K562 (cell line): ENCODE data around the gene P4HB. TPM values are rescaled to one million over a fixed set of nuclear protein-coding genes. Genes with fewer than 3 reads are reported as not detected.

Experiments
- BCOR ChIP-seq: fragments of 450-650 bp; IDR thresholded peaks from 2 replicates; pipeline ENCODE4 v1.6.1; 2016
- CBX8 ChIP-seq: fragments of 200-600 bp; sonication (generic); IDR thresholded peaks from 2 replicates; pipeline ENCODE4 v1.6.1; 2012; ENCODE audit warnings: borderline replicate concordance, mixed run types, low read depth, mild to moderate bottlenecking, moderate library complexity, mixed read lengths, low read length, control low read depth, inconsistent platforms; ENCODE audit not compliant: poor library complexity, severe bottlenecking; ENCODE audit errors: extremely low read depth
- CXXC5 ChIP-seq: fragments of 250-450 bp; sonication (Bioruptor Pico); IDR thresholded peaks from 2 replicates; pipeline ENCODE4 v1.8.0; 2022; ENCODE audit warnings: inconsistent platforms, mild to moderate bottlenecking, moderate library complexity
- FOXP1 ChIP-seq: sonication (generic); formaldehyde crosslinking; IDR thresholded peaks from 2 replicates; pipeline ENCODE4 v1.8.0; 2022; ENCODE audit warnings: mild to moderate bottlenecking, missing genetic modification reagents
- KDM5B ChIP-seq: fragments of 200-600 bp; sonication (generic); IDR thresholded peaks from 2 replicates; pipeline ENCODE4 v1.6.1; 2012; ENCODE audit warnings: low read depth, mild to moderate bottlenecking, moderate library complexity, low read length, control low read depth, inconsistent platforms; ENCODE audit not compliant: insufficient replicate concordance
- KLF6 ChIP-seq: fragments of 250-450 bp; sonication (Bioruptor Pico); IDR thresholded peaks from 2 replicates; pipeline ENCODE4 v1.4.0; 2020; ENCODE audit warnings: mild to moderate bottlenecking, moderate library complexity, borderline replicate concordance
- LARP7 ChIP-seq: fragments of 450-650 bp; IDR thresholded peaks from 2 replicates; pipeline ENCODE4 v1.6.1; 2016
- LCOR ChIP-seq: sonication (generic); formaldehyde crosslinking; IDR thresholded peaks from 2 replicates; pipeline ENCODE4 v1.8.0; 2022; ENCODE audit warnings: mild to moderate bottlenecking, missing genetic modification reagents
- NEUROD1 ChIP-seq: fragments of 150-350 bp; IDR thresholded peaks from 2 replicates; pipeline ENCODE4 v1.6.1; 2014; ENCODE audit warnings: borderline replicate concordance, low read length, low read depth; ENCODE audit not compliant: partially characterized antibody
- NFXL1 ChIP-seq: fragments of 450-650 bp; formaldehyde crosslinking; IDR thresholded peaks from 2 replicates; pipeline ENCODE4 v1.4.0; 2021; ENCODE audit warnings: mild to moderate bottlenecking
- NRF1 ChIP-seq, 2 experiments: fragments of 450-650 bp; IDR thresholded peaks in 1 of 2; conservative IDR thresholded peaks in 1 of 2; 2 replicates each; pipeline ENCODE4 v1.6.1; 2014; ENCODE audit warnings: mild to moderate bottlenecking in 2 of 2
- POLR2AphosphoS2 ChIP-seq: IDR thresholded peaks from 2 replicates; pipeline ENCODE4 v1.6.1; 2012; ENCODE audit warnings: low read length, improper control_type of control experiment
- POLR2G ChIP-seq: fragments of 200-400 bp; formaldehyde crosslinking; IDR thresholded peaks from 2 replicates; pipeline ENCODE4 v1.6.1; 2017; ENCODE audit warnings: low read depth, mild to moderate bottlenecking, antibody characterized with exemption, low read length, moderate library complexity
- RBFOX2 ChIP-seq: fragments of 200-400 bp; formaldehyde crosslinking; IDR thresholded peaks from 2 replicates; pipeline ENCODE4 v1.6.1; 2017; ENCODE audit warnings: low read depth, mild to moderate bottlenecking, low read length, moderate library complexity
- TRIM24 ChIP-seq, 2 experiments: fragments of 450-650 bp; IDR thresholded peaks; 2 replicates each; pipeline ENCODE4 v1.6.1; 2016
- U2AF2 ChIP-seq: fragments of 200-400 bp; formaldehyde crosslinking; optimal IDR thresholded peaks from 2 replicates; pipeline ENCODE3; 2017; ENCODE audit warnings: low read depth, mild to moderate bottlenecking, low read length
- YBX1 ChIP-seq: fragments of 450-650 bp; IDR thresholded peaks from 2 replicates; pipeline ENCODE4 v1.7.1; 2016; ENCODE audit warnings: mild to moderate bottlenecking
- ZNF766 ChIP-seq: fragments of 200-800 bp; sonication (Bioruptor generic); conservative IDR thresholded peaks from 2 replicates; pipeline ENCODE4 v1.6.1; 2016; ENCODE audit warnings: missing genetic modification characterization, missing compliant biosample characterization
- polyA plus RNA-seq, 8 experiments: library from polyadenylated mRNA; depleted of rRNA in 4 of 8; stranded (reverse) in 5 of 8; unstranded in 3 of 8; fragments of >200 nt; fragmentation: Nextera tagmentation in 2 of 8; fragmentation: Illumina TruSeq in 1 of 8; extraction: Ambion mirVana in 2 of 8; extraction: Trizol in 1 of 8; gene quantifications; 2 replicates each; pipeline versions ENCODE4 v1.2.1 to v1.2.3, GENCODE V29; 2011 to 2014; ENCODE audit warnings: inconsistent platforms in 1 of 8, missing spikeins in 1 of 8
- total RNA-seq, 7 experiments: library from RNA; depleted of rRNA in 6 of 7; stranded (reverse); fragments of >200 nt in 6 of 7; fragmentation: Illumina TruSeq in 2 of 7; extraction: Trizol in 2 of 7; gene quantifications; 2 replicates each; pipeline versions ENCODE4 v1.2.1 to v1.2.3, GENCODE V29; 2011 to 2021; ENCODE audit warnings: low replicate concordance in 1 of 7
- TF ChIP-seq, protein P1 (sequence below): IDR thresholded peaks from 2 replicates; pipeline ENCODE4 v1.6.1; 2016; ENCODE audit warnings: missing genetic modification characterization, missing compliant biosample characterization
- TF ChIP-seq, protein P2 (sequence below): fragments of 200-400 bp; formaldehyde crosslinking; IDR thresholded peaks from 2 replicates; pipeline ENCODE4 v1.6.1; 2017; ENCODE audit warnings: mild to moderate bottlenecking, low read depth, low read length, moderate library complexity
- TF ChIP-seq, protein P3 (sequence below): sonication (generic); formaldehyde crosslinking; IDR thresholded peaks from 2 replicates; pipeline ENCODE4 v1.8.0; 2022; ENCODE audit warnings: mild to moderate bottlenecking, missing genetic modification reagents
- TF ChIP-seq, protein P4 (sequence below): sonication (generic); formaldehyde crosslinking; IDR thresholded peaks from 2 replicates; pipeline ENCODE4 v1.8.1; 2022; ENCODE audit warnings: missing genetic modification reagents

The P4HB gene
- total and polyA plus RNA-seq, 9 of the 15 experiments (the other 6 are each of a cell fraction or from before 2014, with no cell fraction given), result 4.4 to 645 (median 325) TPM

DNA sequence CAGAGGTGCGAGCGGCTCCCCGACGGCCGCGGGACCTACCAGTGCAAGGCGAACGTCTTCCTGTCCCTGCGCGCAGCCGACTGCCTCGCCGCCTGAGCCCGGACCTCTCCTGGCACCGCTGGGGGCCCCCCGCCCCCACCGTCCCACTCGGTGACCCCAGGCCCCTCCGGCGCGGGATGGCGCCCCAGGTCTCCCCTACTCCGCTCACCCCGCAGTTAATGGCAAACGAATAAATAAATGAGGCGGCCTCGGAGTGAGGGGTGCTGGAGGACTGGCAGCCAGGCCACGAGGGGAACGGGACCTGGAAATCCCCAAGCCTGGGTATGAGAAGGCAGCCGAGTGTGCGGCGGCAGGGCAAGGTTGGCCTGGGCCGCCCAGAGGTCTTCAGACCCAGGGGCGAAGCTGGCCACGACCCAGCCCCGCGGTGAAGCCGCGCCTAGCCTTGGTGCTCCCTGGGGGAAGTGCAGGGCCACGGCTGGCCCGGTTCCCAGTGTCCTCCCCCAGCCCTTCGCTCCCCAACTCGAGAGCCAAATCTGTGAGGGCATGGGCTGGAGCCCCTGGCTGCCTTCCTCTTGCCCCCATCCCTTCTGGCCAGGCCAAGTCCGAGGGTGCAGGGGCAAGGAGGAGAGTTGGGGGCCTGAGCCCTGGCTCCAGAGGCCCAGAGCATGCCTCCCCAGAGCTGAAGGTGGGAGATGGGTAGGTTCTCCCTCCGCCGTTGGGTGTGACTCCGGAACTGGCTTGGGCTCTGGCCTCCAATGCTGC is 42.5 kb upstream of the P4HB start (continued):
- TF ChIP-seq RBFOX2 (peak; percentile 65), KLF6 (CRISPR knock-in tag) (no peak), NFXL1 (CRISPR knock-in tag) (no peak), LCOR (CRISPR knock-in tag) (no peak), POLR2G (peak; percentile 74), LARP7 (no peak), NRF1 (conservative IDR thresholded peaks at IDR 0.05 in 1 of 2, IDR thresholded peaks at IDR 0.05 in 1 of 2) (0 out of 4 replicates have a peak, but pooled peaks of 1 of the 2 experiments have one; percentile 19), TRIM24 (IDR thresholded peaks at IDR 0.05) (no peak), FOXP1 (CRISPR knock-in tag) (no peak), BCOR (no peak), NEUROD1 (no peak), ZNF766 (no peak), KDM5B (no peak), CBX8 (no peak), U2AF2 (no peak), POLR2AphosphoS2 (peak; percentile 29; the same call in 1 of the 2 replicates), YBX1 (no peak), CXXC5 (peak; percentile 14; the same call in 1 of the 2 replicates)
- TF ChIP-seq, protein P1, sequence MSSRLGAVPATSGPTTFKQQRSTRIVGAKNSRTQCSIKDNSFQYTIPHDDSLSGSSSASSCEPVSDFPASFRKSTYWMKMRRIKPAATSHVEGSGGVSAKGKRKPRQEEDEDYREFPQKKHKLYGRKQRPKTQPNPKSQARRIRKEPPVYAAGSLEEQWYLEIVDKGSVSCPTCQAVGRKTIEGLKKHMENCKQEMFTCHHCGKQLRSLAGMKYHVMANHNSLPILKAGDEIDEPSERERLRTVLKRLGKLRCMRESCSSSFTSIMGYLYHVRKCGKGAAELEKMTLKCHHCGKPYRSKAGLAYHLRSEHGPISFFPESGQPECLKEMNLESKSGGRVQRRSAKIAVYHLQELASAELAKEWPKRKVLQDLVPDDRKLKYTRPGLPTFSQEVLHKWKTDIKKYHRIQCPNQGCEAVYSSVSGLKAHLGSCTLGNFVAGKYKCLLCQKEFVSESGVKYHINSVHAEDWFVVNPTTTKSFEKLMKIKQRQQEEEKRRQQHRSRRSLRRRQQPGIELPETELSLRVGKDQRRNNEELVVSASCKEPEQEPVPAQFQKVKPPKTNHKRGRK, result no peak
- TF ChIP-seq, protein P2, sequence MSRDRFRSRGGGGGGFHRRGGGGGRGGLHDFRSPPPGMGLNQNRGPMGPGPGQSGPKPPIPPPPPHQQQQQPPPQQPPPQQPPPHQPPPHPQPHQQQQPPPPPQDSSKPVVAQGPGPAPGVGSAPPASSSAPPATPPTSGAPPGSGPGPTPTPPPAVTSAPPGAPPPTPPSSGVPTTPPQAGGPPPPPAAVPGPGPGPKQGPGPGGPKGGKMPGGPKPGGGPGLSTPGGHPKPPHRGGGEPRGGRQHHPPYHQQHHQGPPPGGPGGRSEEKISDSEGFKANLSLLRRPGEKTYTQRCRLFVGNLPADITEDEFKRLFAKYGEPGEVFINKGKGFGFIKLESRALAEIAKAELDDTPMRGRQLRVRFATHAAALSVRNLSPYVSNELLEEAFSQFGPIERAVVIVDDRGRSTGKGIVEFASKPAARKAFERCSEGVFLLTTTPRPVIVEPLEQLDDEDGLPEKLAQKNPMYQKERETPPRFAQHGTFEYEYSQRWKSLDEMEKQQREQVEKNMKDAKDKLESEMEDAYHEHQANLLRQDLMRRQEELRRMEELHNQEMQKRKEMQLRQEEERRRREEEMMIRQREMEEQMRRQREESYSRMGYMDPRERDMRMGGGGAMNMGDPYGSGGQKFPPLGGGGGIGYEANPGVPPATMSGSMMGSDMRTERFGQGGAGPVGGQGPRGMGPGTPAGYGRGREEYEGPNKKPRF, result no peak
- TF ChIP-seq, protein P3, sequence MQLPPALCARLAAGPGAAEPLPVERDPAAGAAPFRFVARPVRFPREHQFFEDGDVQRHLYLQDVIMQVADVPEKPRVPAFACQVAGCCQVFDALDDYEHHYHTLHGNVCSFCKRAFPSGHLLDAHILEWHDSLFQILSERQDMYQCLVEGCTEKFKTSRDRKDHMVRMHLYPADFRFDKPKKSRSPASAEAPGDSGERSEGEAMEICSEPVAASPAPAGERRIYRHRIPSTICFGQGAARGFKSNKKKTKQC (CRISPR knock-in tag), result no peak
- TF ChIP-seq, protein P4, sequence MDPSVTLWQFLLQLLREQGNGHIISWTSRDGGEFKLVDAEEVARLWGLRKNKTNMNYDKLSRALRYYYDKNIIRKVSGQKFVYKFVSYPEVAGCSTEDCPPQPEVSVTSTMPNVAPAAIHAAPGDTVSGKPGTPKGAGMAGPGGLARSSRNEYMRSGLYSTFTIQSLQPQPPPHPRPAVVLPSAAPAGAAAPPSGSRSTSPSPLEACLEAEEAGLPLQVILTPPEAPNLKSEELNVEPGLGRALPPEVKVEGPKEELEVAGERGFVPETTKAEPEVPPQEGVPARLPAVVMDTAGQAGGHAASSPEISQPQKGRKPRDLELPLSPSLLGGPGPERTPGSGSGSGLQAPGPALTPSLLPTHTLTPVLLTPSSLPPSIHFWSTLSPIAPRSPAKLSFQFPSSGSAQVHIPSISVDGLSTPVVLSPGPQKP (CRISPR knock-in tag), result no peak
